Activated CD4-positive, alpha-beta T cell treated with anti-CD3 and anti-CD28 coated beads for 24 hours (primary cell): ENCODE measurements around the gene VARS1.
A peak's percentile ranks its signal among the peaks of the same experiment; 100 is the strongest.

Experiments
- DNase-seq, 2 donors: peaks; one replicate each; pipeline ENCODE4 v3.0.0-alpha.2; 2020; ENCODE audit warnings: low read depth in 2 of 2

Gene VARS1

DNA sequence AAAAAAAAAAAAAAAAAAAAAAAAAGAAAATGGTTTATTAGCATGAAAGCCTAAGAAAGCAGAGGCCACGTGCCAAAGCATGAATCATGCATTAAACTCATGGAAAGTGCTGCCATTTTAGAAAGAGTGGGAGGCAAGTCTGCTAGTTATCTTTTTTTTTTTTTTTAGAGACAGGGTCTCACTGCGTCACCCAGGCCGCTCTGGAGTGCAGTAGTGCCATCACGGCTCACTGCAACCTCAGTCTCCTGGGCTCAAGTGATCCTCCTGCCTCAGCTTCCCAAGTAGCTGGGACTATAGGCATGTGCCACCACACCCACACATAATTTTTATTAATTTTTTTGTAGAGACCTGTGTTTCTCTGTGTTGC, 23.6 kb downstream of the VARS1 start:
- no peak for DNase-seq

GRCh38 chr6:31770860-31771259, 24.7 kb downstream of the VARS1 start:
- no peak for DNase-seq

DNA sequence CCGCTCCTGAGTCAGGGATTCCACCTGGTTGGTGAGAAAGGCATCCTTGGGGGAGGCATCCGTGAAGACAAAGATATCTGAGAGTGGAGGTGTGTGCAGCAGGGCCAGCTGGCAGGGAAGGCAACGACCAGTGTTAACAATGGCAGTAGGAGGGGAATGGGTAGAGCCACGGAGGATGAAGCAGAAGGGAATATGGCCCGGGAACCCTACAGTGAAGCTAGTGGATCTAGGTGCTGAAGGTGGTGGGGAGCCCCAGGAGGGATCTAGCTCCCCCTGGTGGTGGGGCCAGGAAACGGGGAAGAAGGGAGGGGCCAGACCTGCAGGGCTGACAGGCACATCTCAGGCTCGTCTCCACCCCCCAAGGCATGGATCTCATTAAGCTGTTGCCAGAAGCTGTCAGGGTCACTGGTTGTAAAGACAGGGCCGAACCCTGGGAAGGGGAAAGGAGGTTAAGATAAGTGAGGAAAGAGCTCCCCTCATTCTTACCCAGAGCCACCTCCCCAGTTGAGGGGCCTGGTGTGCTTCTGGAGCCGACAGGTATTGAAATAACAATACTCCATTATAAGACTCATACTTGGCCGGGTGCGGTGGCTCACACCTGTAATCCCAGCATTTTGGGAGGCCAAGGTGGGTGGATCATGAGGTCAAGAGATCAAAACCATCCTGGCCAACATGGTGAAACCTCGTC, 25.7 kb downstream of the VARS1 start:
- peak; percentile 74 for DNase-seq

DNA sequence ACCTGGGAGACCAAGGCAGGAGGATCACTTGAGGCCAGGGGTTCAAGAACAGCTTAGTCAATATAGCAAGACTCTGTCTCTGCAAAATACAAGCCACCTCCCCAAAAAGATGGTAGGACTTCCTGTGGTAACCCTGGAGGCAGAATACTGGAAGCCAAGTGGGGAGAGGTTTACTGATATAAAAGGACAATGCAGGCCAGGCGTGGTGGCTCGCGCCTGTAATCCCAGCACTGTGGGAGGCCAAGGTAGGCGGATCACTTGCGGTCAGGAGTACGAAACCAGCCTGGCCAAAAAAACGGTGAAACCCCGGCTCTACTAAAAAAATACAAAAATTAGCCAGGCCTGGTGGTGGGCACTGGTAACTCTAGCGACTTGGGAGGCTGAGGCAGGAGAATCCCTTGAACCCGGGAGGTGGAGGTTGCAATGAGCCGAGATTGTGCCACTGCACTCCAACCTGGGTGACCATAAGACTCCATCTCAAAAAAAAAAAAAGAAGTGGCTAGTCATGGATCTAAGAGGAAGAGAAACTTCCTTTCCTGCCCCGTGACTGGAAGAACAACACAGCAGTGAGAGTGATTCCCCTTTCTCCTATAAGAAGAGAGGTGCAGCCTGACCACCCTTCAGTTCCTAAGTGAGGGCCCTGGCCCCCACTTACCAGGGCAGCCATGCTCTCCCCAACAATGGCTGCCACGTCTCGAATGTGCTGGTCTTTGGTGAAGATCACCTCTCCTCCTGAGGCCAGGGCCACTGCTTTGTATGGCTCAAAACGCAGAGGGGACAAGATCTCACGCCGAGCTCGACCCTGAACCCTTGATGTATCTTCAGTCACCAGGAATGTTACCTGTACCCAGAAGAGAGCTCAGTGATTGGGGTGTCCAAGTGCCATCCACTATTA, 26.9 kb downstream of the VARS1 start:
- DNase-seq: no peak

DNA sequence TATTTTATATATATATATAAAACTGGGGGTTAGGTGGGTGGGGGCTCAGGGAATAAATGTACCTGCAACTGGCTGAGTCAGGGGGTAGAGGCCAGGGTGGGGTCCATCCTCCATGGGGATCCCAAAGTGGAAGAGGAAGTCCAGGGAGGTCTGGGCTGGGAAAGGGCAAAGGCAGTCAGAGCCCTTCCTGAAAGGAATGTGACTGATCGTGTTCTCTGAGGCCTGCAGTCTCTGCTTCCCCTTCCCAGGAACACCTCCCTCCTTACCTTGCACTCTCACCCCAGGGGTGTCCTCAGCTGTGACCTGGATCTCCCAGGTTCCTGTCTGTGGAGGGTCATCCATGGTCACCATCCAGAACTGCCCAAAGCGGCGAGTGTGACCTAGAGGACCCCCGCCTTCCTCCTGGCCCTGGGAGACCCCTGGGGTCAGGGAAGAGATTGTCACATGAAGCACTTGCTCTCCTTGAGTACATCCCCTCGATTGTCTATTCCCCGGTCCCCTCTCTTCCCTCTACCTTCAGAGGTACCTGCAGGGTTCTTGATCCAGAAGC, 28.4 kb downstream of the VARS1 start:
- no peak for DNase-seq

DNA sequence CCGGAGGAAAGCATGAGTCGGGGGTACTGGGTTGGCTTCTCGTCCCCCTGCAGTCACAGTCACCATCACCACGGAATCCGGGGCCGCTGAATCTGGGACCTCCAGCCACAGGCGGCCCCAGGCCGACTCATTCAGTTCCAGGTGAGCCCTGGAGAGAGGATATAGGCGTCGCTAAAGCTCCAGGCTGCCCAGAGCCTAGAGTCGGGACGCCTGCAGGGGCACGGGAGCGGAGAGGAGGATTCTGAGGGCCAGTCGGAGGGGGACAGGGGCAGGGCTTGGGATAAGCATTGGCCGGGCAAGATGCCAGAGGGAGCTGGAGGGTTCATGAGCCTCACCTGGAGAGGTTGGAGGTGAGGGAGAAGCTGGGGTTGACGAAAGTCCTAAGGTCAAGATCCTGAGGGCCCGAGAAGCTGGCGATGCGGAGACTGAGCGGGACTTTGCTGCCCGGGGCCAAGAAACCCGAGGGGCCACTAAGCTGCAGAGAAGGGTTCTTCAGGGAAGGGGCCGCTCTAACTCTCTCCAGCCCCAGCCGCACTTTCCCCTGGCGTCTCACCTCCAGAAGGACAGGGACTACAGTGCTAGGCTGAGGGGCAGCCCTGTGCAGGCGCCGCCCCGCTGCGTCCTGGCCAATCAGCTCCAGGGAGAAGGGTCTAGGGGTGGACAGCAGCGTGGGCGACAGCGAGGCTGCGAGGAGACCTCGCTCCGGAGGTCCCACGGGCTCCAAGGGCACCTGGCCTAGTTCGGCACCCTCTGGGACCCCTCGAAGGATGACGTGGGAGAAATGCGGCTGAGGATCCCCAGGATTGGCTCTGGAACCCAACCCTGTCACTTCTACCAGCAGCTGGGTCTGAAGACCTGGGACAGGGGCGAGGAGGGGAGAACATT, 29.4 kb downstream of the VARS1 start:
- DNase-seq: no peak

DNA sequence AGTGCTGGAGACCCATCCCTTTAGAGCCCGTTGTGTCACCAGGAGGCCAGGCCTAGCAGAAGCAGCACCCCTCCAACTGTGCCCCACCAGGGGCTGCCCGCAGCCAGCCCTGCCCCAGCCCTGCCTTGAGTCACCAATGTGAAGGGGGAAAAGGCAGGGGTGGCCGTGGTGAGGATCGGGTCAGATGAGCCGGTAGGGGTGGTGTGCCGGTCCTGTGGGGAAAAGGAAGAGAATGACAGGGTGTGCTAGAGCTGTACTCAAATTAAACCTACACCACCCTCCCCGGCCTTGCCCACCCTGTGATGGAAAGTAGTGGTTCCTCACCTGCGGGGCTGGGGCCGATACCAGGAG, 30.0 kb downstream of the VARS1 start:
- no peak for DNase-seq

DNA sequence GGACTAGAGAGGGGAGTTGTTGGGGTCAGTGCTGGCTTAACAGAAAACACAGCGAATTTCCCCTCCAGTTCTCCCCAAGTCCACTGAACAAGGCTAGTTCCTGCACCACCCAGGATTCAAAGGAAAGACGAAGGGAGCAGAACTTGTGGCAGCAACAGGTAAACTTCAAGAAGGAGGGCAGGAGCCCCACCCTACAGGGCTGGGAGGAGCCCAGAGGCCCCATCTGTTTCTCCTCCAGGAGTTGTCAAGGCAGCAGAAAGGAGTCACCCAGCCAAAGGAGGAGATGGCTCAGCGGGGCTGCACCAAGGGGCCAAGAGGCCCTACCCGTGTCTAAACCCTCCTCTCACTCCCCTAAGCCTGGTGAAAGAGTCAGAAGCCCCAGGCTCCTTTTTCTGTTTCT, 31.4 kb downstream of the VARS1 start:
- DNase-seq: no peak

- no peak for DNase-seq
Measured at GRCh38 chr6:31763619-31763940, 32.0 kb downstream of the VARS1 start.

- no peak for DNase-seq
Measured at GRCh38 chr6:31762878-31763618, 32.5 kb downstream of the VARS1 start.

DNA sequence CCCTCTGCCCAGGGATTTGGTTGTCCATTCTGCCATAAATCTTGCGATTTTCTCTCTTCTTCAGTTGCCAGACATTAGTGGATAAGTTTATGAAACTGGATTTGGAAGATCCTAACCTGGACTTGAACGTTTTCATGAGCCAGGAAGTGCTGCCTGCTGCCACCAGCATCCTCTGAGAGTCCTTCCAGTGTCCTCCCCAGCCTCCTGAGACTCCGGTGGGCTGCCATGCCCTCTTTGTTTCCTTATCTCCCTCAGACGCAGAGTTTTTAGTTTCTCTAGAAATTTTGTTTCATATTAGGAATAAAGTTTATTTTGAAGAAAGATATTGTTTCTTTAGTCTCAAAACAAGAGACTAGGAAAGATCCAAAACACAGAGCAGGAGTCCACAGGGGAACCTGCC, 33.2 kb downstream of the VARS1 start, which contains the start of gene SAPCD1:
Gene SAPCD1 (plus strand): TSS at position 301 of the 400 bp plus-strand sequence. CDS start 399 bp downstream, outside the sequence.
- DNase-seq: no peak

DNA sequence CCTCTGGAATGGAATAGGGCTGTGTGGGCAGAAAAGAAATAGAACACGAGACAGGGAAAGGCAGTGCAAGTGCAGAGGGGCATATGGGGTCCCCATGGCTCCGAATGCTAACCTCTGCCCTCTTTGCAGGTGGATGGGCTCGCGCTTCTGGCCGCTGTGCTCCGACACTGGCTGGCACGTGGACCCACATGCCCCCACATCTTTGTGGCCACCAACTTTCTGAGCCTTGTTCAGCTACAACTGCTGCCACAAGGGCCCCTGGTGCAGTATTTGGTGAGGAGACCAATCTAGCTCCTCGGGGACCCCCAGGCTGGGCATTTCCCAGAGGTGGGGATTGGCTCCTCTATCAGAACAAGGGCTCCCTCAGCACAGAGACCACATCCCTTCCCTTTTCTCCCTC, 34.2 kb downstream of the VARS1 start:
- DNase-seq: no peak

DNA sequence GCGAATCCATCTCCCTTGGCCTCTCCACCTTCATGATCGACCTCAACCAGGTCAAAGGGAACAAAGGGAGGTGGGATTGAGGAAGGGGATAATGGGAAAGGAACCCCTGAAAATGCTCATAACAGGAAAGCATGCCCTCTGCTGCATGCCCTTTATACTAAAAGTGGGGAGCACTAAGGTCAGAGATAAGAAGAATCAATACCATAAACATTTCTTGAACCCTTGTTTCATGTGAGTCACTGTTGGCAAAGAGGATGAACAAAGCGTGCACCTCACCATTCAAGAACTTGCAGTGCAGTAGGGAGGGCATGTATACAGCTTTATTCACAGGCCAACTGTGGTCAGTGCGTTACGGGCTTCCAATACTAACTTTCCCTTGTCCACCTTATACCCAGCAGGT, 34.8 kb downstream of the VARS1 start:
- no peak for DNase-seq

GRCh38 chr6:31758281-31758680, 37.3 kb downstream of the VARS1 start:
- no peak for DNase-seq

DNA sequence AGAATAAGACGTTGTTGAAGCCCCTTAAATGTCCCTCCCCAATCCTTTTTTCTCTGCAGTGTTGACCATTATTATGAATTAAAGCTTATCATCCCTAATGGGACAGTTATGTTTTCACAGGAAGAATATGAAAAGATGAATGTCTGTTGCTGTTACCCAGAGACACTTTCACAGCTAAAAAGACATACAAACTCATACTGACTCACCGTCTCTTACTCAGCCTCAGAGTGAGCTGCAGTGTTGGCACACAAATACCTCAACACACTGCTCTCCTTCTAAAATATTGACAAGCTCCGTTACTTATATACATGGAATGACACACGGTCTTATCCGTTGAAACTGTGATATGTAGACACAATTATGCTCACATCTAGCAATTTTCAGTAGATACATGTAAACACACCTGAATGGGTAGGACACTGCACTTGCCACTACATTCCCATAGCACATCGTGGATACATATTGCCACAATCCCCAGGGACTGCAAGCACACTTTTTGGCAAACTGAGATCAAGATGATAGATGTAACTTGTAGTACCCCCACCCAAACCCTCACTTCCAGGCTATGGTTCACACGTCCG, 42.7 kb downstream of the VARS1 start:
- DNase-seq: no peak

DNA sequence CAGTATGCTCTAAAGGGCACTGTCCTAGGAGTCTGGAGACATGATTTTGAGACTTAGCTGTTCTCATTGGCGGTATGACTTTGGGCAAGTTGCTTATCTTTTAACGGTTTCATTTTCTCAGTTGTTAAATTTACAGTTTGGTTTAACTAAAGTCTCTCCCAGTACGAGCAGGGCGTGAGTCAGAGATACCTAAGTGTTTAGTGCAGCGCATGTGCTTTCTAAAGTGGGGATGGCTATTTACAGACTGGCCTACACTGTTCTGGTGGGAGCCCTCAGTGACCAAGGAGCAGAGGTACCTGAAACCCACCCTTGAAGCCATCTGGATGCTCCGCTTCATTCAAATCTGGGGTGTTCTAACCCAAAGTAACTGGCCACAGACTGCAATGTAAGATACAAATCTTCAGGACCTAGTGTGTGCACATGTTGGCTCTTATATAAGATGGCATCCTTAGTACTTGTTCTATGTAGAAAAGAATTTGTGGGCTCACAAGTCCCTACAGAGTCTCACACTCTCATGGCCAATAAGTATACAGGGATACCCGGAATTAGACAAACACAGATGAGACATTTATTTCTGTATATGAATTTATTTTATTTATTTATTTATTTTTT, 45.0 kb downstream of the VARS1 start:
- DNase-seq: no peak

DNA sequence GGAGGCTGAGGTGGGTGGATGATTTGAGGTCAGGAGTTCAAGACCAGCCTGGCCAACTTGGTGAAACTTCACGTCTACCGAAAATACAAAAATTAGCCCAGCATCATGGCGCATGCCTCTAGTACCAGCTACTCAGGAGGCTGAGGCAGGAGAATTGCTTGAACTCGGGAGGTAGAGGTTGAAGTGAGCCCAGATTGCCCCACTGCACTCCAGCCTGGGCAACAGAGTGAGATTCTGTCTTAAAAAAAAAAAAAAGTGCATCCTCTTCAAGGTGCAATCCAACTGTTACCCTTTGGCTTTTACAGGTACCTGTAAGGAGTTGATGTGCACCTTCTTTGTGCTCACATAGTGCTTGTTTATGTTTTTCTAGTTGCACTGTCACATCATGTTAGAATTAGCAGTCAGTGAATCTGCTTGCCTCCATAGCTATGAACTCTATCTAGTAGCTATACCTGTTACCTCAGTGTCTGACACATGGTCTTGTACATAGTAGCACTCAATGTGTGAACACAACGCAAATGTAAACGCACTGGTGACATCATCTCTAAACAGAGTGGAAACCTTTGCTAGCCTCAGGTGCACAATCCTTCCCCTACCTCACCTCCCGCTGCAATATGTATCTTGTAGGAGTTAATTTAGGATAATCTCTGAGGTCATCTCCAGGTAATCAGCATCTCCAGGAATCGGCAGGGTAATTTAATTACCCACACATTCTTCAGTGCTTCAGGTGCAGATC, 46.1 kb downstream of the VARS1 start:
- no peak for DNase-seq
